ENCODE data around the gene HACL1.
"Not testable (repeated sequence)": the region's sequence is repeated elsewhere in the genome, so short reads cannot be mapped to it uniquely, and the experiment has no call there.

HACL1 gene

GRCh38 chr3:15581471-15582394, 19.6 kb downstream of the HACL1 start:
- DNase-seq (ENCODE audit: low read depth in 2 of 2) = no peak

DNA sequence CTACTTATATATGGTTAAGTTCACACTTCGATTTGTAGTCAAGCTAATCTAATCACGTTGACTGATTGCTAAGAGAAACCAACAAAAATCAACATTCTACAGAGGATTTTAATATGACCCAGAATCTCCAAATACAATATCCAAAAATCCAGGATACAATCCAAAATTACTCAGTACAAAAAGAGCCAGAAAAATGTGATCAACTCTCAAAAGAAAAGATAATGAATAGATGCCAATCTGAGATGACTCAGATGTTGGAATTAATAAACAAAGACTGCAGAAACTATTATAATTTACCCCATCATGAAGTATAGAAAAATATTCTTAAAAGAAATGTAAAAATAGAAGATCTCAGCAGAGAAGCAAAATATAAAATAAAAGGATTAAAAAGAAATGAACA, 22.3 kb downstream of the HACL1 start:
- no peak for DNase-seq (ENCODE audit: low read depth in 2 of 2)

DNA sequence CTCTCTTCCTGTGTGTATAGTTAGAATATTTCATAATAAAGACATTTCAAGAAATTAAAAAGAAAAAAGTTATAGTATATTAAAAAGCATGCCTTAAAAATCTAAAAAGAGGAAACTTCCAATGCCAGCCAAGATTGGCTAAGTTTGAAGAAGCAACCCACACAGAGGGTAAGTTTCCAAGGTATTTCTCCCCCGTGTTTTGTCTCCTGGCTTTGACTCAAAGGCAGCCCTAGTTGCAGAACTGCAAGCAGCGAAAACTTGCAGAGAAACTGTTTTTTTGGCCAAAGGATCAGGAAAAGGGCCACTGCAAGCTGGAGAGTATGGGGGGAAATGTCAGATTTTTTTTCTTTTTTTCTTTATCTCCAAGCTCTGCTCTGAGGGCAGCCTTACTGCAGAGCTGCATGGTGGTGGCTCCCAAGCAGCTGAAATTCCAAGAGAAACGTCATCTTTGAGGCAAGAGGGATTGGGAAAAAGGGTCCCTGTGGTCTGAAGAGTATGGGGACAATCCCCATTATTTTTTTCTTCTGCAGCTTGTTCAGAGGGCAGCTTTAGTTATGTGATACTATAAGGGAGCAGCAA, 23.0 kb downstream of the HACL1 start:
- no peak for DNase-seq (ENCODE audit: low read depth in 2 of 2)

GRCh38 chr3:15576475-15576874, 24.9 kb downstream of the HACL1 start:
- DNase-seq (ENCODE audit: low read depth in 2 of 2) = no peak

DNA sequence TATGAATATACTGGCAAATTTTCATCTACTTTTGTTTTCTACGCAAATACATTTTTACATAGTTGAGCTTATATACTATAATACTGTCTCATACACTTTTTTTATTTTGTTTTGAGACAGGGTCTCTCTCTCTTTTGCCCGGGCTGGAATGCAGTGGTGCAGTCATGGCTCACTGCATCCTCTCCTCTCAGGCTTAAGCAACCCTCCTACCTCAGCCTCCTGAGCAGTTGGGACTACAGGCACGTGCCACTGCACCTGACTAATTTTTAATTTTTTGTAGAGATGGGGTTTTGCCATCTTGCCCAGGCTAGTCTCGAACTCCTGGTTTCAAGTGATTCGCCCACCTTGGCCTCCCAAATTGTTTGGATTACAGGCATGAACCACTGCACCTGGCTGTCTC, 25.9 kb downstream of the HACL1 start:
- no peak for DNase-seq (ENCODE audit: low read depth in 2 of 2)

DNA sequence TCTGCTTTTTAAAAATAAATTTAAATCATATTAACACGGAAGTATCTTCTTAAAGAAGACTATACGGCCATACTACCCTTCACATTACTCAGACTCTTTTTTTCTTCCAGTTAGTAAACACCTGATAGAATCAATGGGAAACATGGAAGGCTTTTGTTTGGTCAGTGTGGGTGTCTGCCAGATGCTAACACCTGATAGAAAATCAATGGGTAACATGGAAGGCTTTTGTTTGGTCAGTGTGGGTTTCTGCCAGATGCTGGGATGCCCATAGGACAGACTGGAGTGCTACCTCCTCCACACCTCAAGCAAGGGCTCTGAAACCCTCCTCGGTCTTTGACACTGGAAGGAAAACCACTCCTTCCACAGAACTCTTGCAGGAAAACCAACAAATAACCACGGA, 29.2 kb downstream of the HACL1 start:
- no peak for DNase-seq (ENCODE audit: low read depth in 2 of 2)

GRCh38 chr3:15563190-15563589, 38.2 kb downstream of the HACL1 start:
- no peak for DNase-seq (ENCODE audit: low read depth in 2 of 2)

GRCh38 chr3:15562560-15562959, 38.8 kb downstream of the HACL1 start:
- no peak for DNase-seq (ENCODE audit: low read depth in 2 of 2)

- no peak for DNase-seq (ENCODE audit: low read depth in 2 of 2)
Measured at GRCh38 chr3:15558581-15558980, 42.8 kb downstream of the HACL1 start.

DNA sequence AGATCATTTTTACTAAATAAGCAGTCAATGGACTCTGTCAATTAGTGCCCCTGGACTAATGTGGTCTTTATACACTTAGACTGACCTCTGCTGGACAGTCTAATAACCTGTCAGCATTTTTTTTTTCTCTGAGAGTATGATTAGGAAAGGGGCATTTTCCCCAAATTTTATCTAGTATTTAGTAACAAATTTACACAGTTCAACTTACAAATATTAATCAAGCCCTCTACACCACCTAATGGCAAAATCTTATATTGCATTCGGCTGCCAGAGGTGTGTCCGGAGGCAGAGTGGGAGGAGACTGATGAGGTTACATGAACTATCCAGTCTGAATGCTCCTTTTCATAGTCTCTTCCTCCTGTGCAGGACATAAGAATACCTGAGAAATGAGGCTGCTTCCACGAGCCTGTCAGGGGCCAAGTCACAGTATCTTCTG, 43.8 kb downstream of the HACL1 start:
- DNase-seq (ENCODE audit: low read depth in 2 of 2) = peak in 1 of 2 experiments; percentile 26

DNA sequence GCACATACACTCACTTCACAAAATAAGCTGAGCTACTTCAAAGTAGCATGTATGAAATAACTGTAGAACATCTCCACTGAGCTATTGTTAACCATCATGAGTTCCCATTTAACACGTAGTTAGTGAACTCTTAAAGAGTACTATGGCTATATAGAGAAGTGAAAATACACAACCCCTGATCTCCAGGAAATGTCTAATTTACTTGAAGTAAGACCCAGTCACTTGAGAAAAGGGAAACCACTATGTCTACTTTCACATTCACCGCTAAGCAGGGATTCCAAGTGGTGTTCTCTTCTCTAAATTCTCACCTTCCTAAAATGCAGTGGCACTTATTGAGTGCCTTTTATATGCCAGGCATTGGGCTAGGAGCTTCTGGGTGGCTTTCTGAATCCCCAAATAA, 44.9 kb downstream of the HACL1 start:
- no peak for DNase-seq (ENCODE audit: low read depth in 2 of 2)

DNA sequence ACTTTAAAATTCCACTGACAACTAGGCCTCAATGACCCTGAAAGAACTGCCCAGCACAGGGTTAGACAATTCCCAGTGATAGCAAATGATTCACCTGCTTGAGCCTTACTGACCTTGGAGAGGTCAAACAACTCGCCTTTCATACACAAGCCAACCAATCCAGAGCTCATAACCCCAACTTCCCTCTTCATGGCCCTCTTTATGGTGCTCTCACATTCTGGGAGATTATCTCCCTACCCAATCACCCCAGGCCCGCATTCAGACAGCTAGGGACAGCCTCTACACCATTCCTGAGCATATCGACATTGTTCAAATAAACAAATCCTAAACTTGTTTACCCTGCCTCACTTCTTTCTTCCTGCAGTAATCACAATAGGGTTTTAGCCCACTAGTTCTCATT, 47.6 kb downstream of the HACL1 start:
- no peak for DNase-seq (ENCODE audit: low read depth in 2 of 2)

DNA sequence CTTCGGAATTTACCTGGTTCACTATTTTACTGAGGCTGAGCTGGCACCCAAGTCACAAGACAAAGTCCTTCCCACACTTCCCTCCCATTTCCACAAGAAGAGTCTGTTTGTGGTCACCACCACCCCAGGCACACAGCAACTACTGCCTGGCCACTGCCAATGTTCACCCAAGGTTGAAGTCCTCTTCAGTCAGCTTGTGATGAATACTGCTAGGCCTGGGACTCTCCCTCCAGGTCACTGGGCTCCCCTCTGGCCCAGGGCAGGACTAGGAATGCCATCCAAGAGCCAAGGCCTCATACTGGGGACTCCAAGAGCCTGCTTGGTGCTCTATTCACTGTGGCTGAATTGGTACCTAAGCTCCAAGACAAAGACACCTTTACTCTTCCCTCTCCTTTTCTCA, 49.5 kb downstream of the HACL1 start:
- DNase-seq (ENCODE audit: low read depth in 2 of 2) = no peak

DNA sequence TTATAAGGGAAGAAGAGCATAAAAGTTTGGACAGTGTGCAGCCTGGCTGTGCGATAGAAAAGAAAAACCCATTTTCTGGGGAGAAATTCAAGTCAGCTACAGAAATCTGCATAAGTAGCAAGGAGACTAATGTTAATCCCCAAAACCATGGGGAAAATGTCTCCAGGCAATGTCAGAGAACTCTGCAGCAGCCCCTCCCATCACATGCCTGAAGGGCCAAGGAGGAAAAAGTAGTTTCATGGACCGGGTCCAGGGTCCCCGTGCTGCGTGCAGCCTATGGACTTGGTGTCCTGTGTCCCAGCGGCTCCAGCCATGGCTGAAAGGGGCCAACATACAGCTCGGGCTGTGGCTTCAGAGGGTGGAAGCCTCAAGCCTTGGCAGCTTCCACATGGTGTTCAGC, 51.5 kb downstream of the HACL1 start:
- DNase-seq (ENCODE audit: low read depth in 2 of 2) = no peak

- no peak for DNase-seq (ENCODE audit: low read depth in 2 of 2)
Measured at GRCh38 chr3:15542614-15543013, 58.8 kb downstream of the HACL1 start.

DNA sequence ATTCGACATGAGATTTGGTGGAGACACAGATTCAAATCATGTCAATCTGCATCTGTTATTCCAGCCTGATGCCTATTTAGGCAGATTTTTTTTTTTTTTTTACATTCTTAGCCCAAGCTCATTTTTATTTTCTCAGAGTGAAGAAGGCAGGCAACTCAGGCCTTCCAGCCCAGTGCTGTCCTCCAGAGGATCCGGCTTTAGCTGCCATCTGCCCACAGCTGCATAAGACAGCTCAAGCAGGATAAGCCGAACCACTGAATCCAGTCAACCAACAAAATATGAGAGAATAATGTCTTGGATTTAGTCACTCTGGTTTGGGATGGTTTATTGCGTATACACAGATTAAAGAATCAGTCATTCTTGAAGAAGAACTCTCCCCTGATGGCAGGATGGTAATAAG, 60.0 kb downstream of the HACL1 start:
- no peak for DNase-seq (ENCODE audit: low read depth in 2 of 2)

GRCh38 chr3:15539066-15539465, 62.3 kb downstream of the HACL1 start:
- no peak for DNase-seq (ENCODE audit: low read depth in 2 of 2)

- no peak for DNase-seq (ENCODE audit: low read depth in 2 of 2)
Measured at GRCh38 chr3:15538345-15538744, 63.0 kb downstream of the HACL1 start.

- no peak for DNase-seq (ENCODE audit: low read depth in 2 of 2)
Measured at GRCh38 chr3:15536856-15537255, 64.5 kb downstream of the HACL1 start.

- DNase-seq (ENCODE audit: low read depth in 2 of 2) = peak in 1 of 2 experiments; percentile 43
Measured at GRCh38 chr3:15535732-15536131, 65.6 kb downstream of the HACL1 start.

DNA sequence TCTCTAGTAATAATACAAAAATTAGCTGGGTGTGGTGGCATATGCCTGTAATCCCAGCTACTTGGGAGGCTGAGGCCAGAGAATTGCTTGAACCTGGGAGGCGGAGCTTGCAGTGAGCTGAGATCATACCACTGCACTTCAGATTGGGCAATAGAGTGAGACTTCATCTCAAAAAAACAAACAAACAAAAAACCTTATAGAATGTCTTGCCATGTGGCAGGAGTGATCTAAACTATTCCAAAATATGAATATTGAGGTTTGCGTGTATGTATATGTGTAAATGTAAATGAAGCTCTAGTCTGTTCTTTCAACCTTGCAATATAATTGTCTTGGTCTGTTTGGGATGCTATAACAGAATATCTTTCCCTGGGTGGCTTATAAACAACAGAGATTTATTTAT, 68.8 kb downstream of the HACL1 start:
- DNase-seq (ENCODE audit: low read depth in 2 of 2) = not testable (repeated sequence)

DNA sequence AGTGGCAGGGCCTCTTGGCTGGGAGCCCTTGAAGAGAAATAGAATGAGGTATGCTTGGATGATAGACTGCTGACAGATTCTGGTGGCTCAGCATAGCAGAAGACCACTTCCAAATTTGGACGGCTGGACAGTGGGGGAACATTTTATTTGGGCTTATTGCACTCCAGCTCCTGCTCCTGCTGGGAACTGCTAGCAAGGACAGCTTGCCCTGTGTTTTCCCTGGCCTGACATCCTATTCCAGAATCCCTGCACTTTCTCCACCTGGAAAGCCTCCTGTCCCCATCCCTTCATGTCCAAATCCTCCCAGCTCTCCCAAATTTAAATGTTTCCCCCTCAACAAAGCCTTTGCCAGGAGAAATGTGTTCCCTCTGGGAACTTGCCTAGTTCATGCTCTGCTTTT, 70.0 kb downstream of the HACL1 start:
- no peak for DNase-seq (ENCODE audit: low read depth in 2 of 2)

DNA sequence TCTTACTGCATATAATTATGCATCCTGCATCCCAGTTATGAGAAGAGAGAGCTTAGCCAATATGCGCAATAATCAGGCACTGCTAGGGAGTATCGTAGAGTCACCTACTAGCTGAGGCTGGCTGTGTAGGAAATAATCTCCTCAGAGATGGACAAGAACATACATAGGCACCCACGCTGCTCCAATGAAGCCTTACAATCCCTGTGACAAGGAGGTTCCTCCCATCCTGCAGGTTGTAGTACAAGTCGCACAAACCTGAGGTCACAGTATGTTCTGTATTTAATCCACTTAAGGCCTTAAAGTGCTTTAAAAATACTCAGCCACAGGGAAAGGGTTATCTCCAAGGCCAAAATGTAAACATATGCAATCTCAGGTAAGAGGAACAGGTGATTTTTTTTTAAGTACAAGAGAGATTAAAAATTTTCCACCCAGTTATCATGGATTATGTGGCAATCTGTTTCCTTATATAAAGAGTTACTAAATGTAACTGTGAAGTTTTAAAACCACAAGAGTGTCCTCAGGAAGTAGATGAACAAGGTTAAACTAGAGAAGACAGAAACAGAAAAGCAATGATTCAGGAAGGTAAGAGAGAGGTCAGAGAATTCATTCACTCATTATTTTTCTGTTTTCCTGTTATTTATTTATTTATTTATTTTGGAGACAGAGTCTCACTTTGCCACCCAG, 72.4 kb downstream of the HACL1 start:
- DNase-seq (ENCODE audit: low read depth in 2 of 2) = no peak
